Measurements from ENCODE around the gene NYNRIN.

DNA sequence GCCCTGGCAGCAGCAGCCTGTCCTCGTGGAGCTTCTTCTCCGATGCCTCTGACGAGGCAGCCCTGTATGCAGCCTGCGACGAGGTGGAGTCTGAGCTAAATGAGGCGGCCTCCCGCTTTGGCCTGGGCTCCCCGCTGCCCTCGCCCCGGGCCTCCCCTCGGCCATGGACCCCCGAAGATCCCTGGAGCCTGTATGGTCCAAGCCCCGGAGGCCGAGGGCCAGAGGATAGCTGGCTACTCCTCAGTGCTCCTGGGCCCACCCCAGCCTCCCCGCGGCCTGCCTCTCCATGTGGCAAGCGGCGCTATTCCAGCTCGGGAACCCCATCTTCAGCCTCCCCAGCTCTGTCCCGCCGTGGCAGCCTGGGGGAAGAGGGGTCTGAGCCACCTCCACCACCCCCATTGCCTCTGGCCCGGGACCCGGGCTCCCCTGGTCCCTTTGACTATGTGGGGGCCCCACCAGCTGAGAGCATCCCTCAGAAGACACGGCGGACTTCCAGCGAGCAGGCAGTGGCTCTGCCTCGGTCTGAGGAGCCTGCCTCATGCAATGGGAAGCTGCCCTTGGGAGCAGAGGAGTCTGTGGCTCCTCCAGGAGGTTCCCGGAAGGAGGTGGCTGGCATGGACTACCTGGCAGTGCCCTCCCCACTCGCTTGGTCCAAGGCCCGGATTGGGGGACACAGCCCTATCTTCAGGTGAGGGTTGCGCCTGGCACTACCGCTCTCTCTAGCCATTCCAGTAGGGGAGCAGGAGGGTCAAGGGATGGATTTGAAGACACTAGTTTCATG, 28.7 kb upstream of the NYNRIN start:
- no peak for TF ChIP-seq ISL1 (CRISPR knock-in tag; IDR thresholded peaks at IDR 0.05)
- no peak for TF ChIP-seq RARB (CRISPR knock-in tag; IDR thresholded peaks at IDR 0.05)
- TF ChIP-seq CREB5 (CRISPR knock-in tag; IDR thresholded peaks at IDR 0.05; ENCODE audit: low read depth), result no peak
- TF ChIP-seq, protein P1, sequence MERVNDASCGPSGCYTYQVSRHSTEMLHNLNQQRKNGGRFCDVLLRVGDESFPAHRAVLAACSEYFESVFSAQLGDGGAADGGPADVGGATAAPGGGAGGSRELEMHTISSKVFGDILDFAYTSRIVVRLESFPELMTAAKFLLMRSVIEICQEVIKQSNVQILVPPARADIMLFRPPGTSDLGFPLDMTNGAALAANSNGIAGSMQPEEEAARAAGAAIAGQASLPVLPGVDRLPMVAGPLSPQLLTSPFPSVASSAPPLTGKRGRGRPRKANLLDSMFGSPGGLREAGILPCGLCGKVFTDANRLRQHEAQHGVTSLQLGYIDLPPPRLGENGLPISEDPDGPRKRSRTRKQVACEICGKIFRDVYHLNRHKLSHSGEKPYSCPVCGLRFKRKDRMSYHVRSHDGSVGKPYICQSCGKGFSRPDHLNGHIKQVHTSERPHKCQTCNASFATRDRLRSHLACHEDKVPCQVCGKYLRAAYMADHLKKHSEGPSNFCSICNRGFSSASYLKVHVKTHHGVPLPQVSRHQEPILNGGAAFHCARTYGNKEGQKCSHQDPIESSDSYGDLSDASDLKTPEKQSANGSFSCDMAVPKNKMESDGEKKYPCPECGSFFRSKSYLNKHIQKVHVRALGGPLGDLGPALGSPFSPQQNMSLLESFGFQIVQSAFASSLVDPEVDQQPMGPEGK (CRISPR knock-in tag; IDR thresholded peaks at IDR 0.05; ENCODE audit: borderline replicate concordance), result no peak
- TF ChIP-seq ESRRG (CRISPR knock-in tag; IDR thresholded peaks at IDR 0.05), result no peak
- no peak for TF ChIP-seq BACH2 (CRISPR knock-in tag; IDR thresholded peaks at IDR 0.05; ENCODE audit: borderline replicate concordance)
- TF ChIP-seq CSDC2 (CRISPR knock-in tag; IDR thresholded peaks at IDR 0.05), result no peak
- no peak for TF ChIP-seq ARNTL (CRISPR knock-in tag; IDR thresholded peaks at IDR 0.05; ENCODE audit: borderline replicate concordance, low read depth)
- TF ChIP-seq ZC3H10 (CRISPR knock-in tag; IDR thresholded peaks at IDR 0.05), result no peak
- no peak for TF ChIP-seq SNAI2 (CRISPR knock-in tag; IDR thresholded peaks at IDR 0.05)
- TF ChIP-seq CSRNP3 (CRISPR knock-in tag; IDR thresholded peaks at IDR 0.05), result no peak
- no peak for TF ChIP-seq TOX (CRISPR knock-in tag; IDR thresholded peaks at IDR 0.05; ENCODE audit: borderline replicate concordance)
- TF ChIP-seq ZFP30 (CRISPR knock-in tag; IDR thresholded peaks at IDR 0.05), result no peak
- no peak for TF ChIP-seq ZFP3 (CRISPR knock-in tag; IDR thresholded peaks at IDR 0.05)
